ENCODE results near the gene AMN. TPM values are rescaled to one million over a fixed set of nuclear protein-coding genes. Genes with fewer than 3 reads are reported as not detected.
"Not testable (repeated sequence)": the region's sequence is repeated elsewhere in the genome, so short reads cannot be mapped to it uniquely, and the experiment has no call there.

The AMN gene
- polyA plus RNA-seq, 3 donors, result 0.09 TPM; not detected in 2

- H4K20me1 ChIP-seq (ENCODE audit: insufficient read depth, low read length), result peaks cover 56% of the 10 kb centered on the region
- Mint-ChIP-seq H3K9me3 (no peaks in the 10 kb centered on the region), H3K27ac (no peak overlapping the region), H3K27me3 (ENCODE audit: low read depth in 3 of 3) (no peaks in the 10 kb centered on the region), H3K4me3 (no peak overlapping the region), H3K4me1 (peaks cover 7% of the 10 kb centered on the region), H3K36me3 (peaks cover 38 to 40% of the 10 kb centered on the region in 2 donors)
- no peak overlapping the region for H3K27ac ChIP-seq (ENCODE audit: low read depth in 1 of 2, low read length in 2 of 2)
- H3K4me1 ChIP-seq (ENCODE audit: control insufficient read depth in 1 of 2, insufficient read depth in 2 of 2, low read length in 2 of 2), result peaks cover 5 to 9% of the 10 kb centered on the region in 2 donors
- H3K79me2 ChIP-seq (ENCODE audit: insufficient read depth, low read length), result peaks cover 3% of the 10 kb centered on the region
- DNase-seq, result no peak
- no peak for TF ChIP-seq CTCF (IDR thresholded peaks at IDR 0.05)
- H3K4me2 ChIP-seq (replicated peaks; ENCODE audit: extremely low read depth, low read length, poor library complexity, severe bottlenecking), result no peak overlapping the region
- intact Hi-C loops (cut with micrococcal nuclease), result no loop called here
- H3K27me3 ChIP-seq (ENCODE audit: control insufficient read depth in 2 of 2, insufficient read depth in 2 of 2, low read length in 2 of 2), result no peaks in the 10 kb centered on the region
- WGBS (ENCODE audit: insufficient coverage), result 94% methylated on average over 6 of the region's 7 CpGs
- H3K9ac ChIP-seq (ENCODE audit: insufficient read depth, low read length, poor library complexity, severe bottlenecking), result no peak overlapping the region
- no peaks in the 10 kb centered on the region for H3K9me3 ChIP-seq (replicated peaks in 1 of 2; ENCODE audit: control insufficient read depth in 1 of 2, insufficient read depth in 1 of 2, low read length in 2 of 2)
- H3K4me3 ChIP-seq (replicated peaks in 1 of 3; ENCODE audit: low read depth in 2 of 3, low read length in 3 of 3), result no peak overlapping the region
- peaks cover 83 to 88% of the 10 kb centered on the region in 2 donors for H3K36me3 ChIP-seq (replicated peaks in 1 of 2; ENCODE audit: control insufficient read depth in 1 of 2, insufficient read depth in 2 of 2, low read length in 2 of 2)
- no peak overlapping the region for H2AFZ ChIP-seq (ENCODE audit: insufficient read depth, low read depth, low read length, poor library complexity, severe bottlenecking)
These were observed 48.9 kb upstream of the AMN start for GRCh38 chr14:102873546-102874061.

DNA sequence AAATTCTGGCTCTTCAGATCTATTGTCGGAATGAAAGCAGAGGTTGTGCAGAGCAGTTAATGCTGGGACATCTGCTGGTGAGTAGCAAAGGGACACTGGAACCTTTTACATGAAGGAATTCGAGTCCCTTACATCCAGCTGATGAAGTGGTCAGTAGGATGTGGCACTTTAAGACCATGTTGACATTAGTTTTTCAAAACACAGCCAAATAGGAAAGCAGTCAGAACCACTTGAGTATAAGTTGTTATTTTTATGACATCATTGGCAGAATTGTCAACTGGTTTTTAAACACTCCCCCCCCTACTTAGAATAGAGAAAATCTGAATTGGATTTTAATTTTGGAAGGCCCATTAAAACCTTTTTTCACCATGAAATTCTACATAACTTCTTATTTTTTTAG lies 46.8 kb upstream of the AMN start:
- H3K27me3 Mint-ChIP-seq (ENCODE audit: low read depth in 3 of 3), result no peaks in the 10 kb centered on the region
- Histone ChIP-seq H3K36me3 (replicated peaks in 1 of 2; ENCODE audit: control insufficient read depth in 1 of 2, insufficient read depth in 2 of 2, low read length in 2 of 2) (peaks cover 89 to 99% of the 10 kb centered on the region in 2 donors), H3K9me3 (replicated peaks in 1 of 2; ENCODE audit: control insufficient read depth in 1 of 2, insufficient read depth in 1 of 2, low read length in 2 of 2) (no peaks in the 10 kb centered on the region), H3K27ac (ENCODE audit: low read depth in 1 of 2, low read length in 2 of 2) (no peak overlapping the region), H3K4me3 (replicated peaks in 1 of 3; ENCODE audit: low read depth in 2 of 3, low read length in 3 of 3) (no peak overlapping the region), H2AFZ (ENCODE audit: insufficient read depth, low read depth, low read length, poor library complexity, severe bottlenecking) (no peak overlapping the region), H4K20me1 (ENCODE audit: insufficient read depth, low read length) (peaks cover 42% of the 10 kb centered on the region), H3K9ac (ENCODE audit: insufficient read depth, low read length, poor library complexity, severe bottlenecking) (no peak overlapping the region), H3K4me2 (replicated peaks; ENCODE audit: extremely low read depth, low read length, poor library complexity, severe bottlenecking) (no peak overlapping the region), H3K4me1 (ENCODE audit: control insufficient read depth in 1 of 2, insufficient read depth in 2 of 2, low read length in 2 of 2) (no peaks in the 10 kb centered on the region), H3K79me2 (ENCODE audit: insufficient read depth, low read length) (no peaks in the 10 kb centered on the region), H3K27me3 (ENCODE audit: control insufficient read depth in 2 of 2, insufficient read depth in 2 of 2, low read length in 2 of 2) (no peaks in the 10 kb centered on the region)
- no CpG with 5 or more reads among the region's 2 CpGs for WGBS (ENCODE audit: insufficient coverage)
- no peak for DNase-seq
- no peaks in the 10 kb centered on the region for H3K9me3 Mint-ChIP-seq
- intact Hi-C loops (cut with micrococcal nuclease), result no loop called here
- H3K27ac Mint-ChIP-seq, result no peak overlapping the region
- no peak overlapping the region for H3K4me3 Mint-ChIP-seq
- H3K4me1 Mint-ChIP-seq, result no peaks in the 10 kb centered on the region
- TF ChIP-seq CTCF (IDR thresholded peaks at IDR 0.05), result no peak
- H3K36me3 Mint-ChIP-seq, result peaks cover 42 to 45% of the 10 kb centered on the region in 2 donors

DNA sequence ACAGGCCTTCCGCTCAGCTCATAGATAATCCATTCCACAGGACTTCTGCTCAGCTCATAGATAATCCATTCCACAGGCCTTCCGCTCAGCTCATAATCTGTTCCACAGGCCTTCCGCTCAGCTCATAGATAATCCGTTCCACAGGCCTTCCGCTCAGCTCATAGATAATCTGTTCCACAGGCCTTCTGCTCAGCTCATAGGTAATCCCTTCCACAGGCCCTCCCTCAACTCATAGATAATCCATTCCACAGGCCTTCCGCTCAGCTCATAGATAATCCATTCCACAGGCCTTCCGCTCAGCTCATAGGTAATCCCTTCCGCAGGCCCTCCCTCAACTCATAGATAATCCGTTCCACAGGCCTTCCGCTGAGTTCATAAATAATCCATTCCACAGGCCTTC lies 45.0 kb upstream of the AMN start:
- Histone ChIP-seq H4K20me1 (ENCODE audit: insufficient read depth, low read length) (peaks cover 24% of the 10 kb centered on the region), H3K36me3 (replicated peaks in 1 of 2; ENCODE audit: control insufficient read depth in 1 of 2, insufficient read depth in 2 of 2, low read length in 2 of 2) (peaks cover 77 to 99% of the 10 kb centered on the region in 2 donors)
- H3K4me1 Mint-ChIP-seq; H3K9ac ChIP-seq (ENCODE audit: insufficient read depth, low read length, poor library complexity, severe bottlenecking); H3K79me2 ChIP-seq (ENCODE audit: insufficient read depth, low read length); H3K27me3 Mint-ChIP-seq (ENCODE audit: low read depth in 3 of 3); H3K4me3 ChIP-seq (replicated peaks in 1 of 3; ENCODE audit: low read depth in 2 of 3, low read length in 3 of 3); H3K27ac ChIP-seq (ENCODE audit: low read depth in 1 of 2, low read length in 2 of 2); H3K27ac Mint-ChIP-seq; H2AFZ ChIP-seq (ENCODE audit: insufficient read depth, low read depth, low read length, poor library complexity, severe bottlenecking); H3K4me1 ChIP-seq (ENCODE audit: control insufficient read depth in 1 of 2, insufficient read depth in 2 of 2, low read length in 2 of 2); intact Hi-C loops (cut with micrococcal nuclease); H3K4me2 ChIP-seq (replicated peaks; ENCODE audit: extremely low read depth, low read length, poor library complexity, severe bottlenecking); H3K27me3 ChIP-seq (ENCODE audit: control insufficient read depth in 2 of 2, insufficient read depth in 2 of 2, low read length in 2 of 2); H3K9me3 Mint-ChIP-seq; H3K9me3 ChIP-seq (replicated peaks in 1 of 2; ENCODE audit: control insufficient read depth in 1 of 2, insufficient read depth in 1 of 2, low read length in 2 of 2); H3K4me3 Mint-ChIP-seq; DNase-seq: not testable (repeated sequence)
- 97% methylated on average over 9 of the region's 10 CpGs for WGBS (ENCODE audit: insufficient coverage)
- H3K36me3 Mint-ChIP-seq, result peaks cover 37 to 41% of the 10 kb centered on the region in 2 donors

Data from CD14-positive monocyte (primary cell).